Fibroblast of lung (primary cell): ENCODE measurements around the gene CCDC34. TPM values are rescaled to one million over a fixed set of nuclear protein-coding genes. Genes with fewer than 3 reads are reported as not detected.

ENCODE experiments used
- DNase-seq, 2 donors: peaks; one replicate each; pipeline versions ENCODE4 v3.0.0 to v3.0.0-alpha.2; 2010; ENCODE audit warnings: low read depth in 2 of 2
- H2AFZ ChIP-seq: 2 replicates; pipeline ENCODE4 v1.5.1; 2012; ENCODE audit warnings: low read length, control low read depth, inconsistent platforms
- H3K27ac ChIP-seq: 2 replicates; pipeline ENCODE4 v1.5.1; 2011; ENCODE audit warnings: low read length, control low read depth; ENCODE audit not compliant: insufficient read depth
- H3K27me3 ChIP-seq: 2 replicates; pipeline ENCODE4 v1.5.1; 2011; ENCODE audit warnings: mild to moderate bottlenecking, low read length; ENCODE audit not compliant: control insufficient read depth, insufficient read depth
- H3K36me3 ChIP-seq: 2 replicates; pipeline ENCODE4 v1.5.1; 2011; ENCODE audit warnings: low read length; ENCODE audit not compliant: control insufficient read depth, insufficient read depth
- H3K4me1 ChIP-seq: 2 replicates; pipeline ENCODE4 v1.5.1; 2011; ENCODE audit warnings: low read length; ENCODE audit not compliant: control insufficient read depth, insufficient read depth; ENCODE audit errors: extremely low read depth
- H3K4me2 ChIP-seq: 2 replicates; pipeline ENCODE4 v1.5.1; 2011; ENCODE audit warnings: low read length, control low read depth; ENCODE audit not compliant: insufficient read depth; ENCODE audit errors: extremely low read depth
- H3K4me3 ChIP-seq, 4 experiments: fragments of 200-600 bp in 1 of 4; sonication (generic) in 1 of 4; replicated peaks in 1 of 4; 2 replicates each; pipeline ENCODE4 v1.5.1; 2011 to 2016; ENCODE audit warnings: low read length in 4 of 4, low read depth in 3 of 4, mild to moderate bottlenecking in 3 of 4, control low read depth in 2 of 4, inconsistent platforms in 1 of 4, mixed read lengths in 1 of 4; ENCODE audit not compliant: insufficient read depth in 1 of 4; ENCODE audit errors: control extremely low read depth in 1 of 4
- H3K79me2 ChIP-seq: 2 replicates; pipeline ENCODE4 v1.5.1; 2012; ENCODE audit warnings: mild to moderate bottlenecking, low read length, inconsistent platforms; ENCODE audit not compliant: control insufficient read depth, insufficient read depth
- H3K9ac ChIP-seq: 2 replicates; pipeline ENCODE4 v1.5.1; 2011; ENCODE audit warnings: mild to moderate bottlenecking, low read length, control low read depth; ENCODE audit not compliant: insufficient read depth
- H3K9me3 ChIP-seq: 2 replicates; pipeline ENCODE4 v1.5.1; 2012; ENCODE audit warnings: low read depth, low read length; ENCODE audit not compliant: control insufficient read depth, insufficient read depth
- H4K20me1 ChIP-seq: 2 replicates; pipeline ENCODE4 v1.5.1; 2011; ENCODE audit warnings: low read length; ENCODE audit not compliant: control insufficient read depth, insufficient read depth; ENCODE audit errors: extremely low read depth
- EZH2 ChIP-seq: IDR thresholded peaks from 2 replicates; pipeline ENCODE4 v1.5.1; 2012; ENCODE audit warnings: low read length, control low read depth, mild to moderate bottlenecking; ENCODE audit errors: missing control alignments
- polyA plus RNA-seq, 2 donors: library from polyadenylated mRNA; depleted of rRNA in 1 of 2; stranded (reverse) in 1 of 2; unstranded in 1 of 2; fragments of >200 nt; gene quantifications; 2 replicates each; pipeline ENCODE4 v1.2.1, GENCODE V29; 2011 to 2012; ENCODE audit warnings: missing spikeins in 1 of 2
- total RNA-seq: library from RNA; depleted of rRNA; stranded (reverse); fragments of >200 nt; gene quantifications from 2 replicates; pipeline ENCODE4 v1.2.1, GENCODE V29; 2014
- TF ChIP-seq, protein P1 (sequence below), 2 donors: IDR thresholded peaks in 1 of 2; conservative IDR thresholded peaks in 1 of 2; 1 replicate in 1 of 2; 2 replicates in 1 of 2; pipeline ENCODE4 v1.5.1; 2011 to 2012; ENCODE audit warnings: low read length in 2 of 2, control low read depth in 1 of 2, inconsistent platforms in 1 of 2, low read depth in 1 of 2, mild to moderate bottlenecking in 1 of 2

The CCDC34 gene
- total and polyA plus RNA-seq, 2 donors (not counting 1 experiment from before 2014, with no cell fraction given) = 3.8 to 4.6 TPM

DNA sequence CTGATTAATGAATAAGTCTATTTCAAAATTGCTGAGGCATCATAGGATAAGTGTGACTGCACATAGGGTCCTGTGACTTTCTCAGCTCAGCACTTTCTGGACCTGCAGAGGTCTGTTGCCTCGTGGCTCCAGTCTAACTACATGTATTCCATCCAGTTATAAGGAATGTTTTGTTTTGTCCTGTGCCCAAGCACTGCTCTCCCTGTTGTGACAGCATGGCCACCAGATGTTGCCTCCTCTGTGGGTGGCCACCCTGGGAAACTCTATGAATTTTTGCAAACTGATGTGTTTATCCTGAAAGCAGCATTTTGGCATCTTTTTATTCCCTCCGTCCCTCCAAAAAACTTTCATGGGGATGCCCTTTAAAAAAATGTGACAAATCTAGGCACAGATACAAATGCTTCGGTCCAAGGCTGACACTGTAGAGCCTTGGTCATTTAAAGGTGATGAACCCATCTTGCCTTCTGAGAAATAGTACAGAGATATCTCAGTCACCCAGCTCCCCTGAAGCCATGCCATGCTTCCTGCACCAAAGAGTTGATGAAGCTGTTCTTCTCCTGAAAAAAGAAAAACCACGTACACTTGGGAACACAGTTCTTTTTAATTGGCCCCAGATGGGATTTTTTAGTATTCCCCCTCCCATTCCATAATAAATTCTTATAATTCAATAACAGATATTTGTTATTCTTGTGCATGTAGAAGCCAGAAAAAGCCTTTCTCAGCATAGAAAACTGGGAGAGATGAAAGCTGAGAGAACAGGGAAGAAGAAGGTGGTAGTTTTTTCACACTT is 72.6 kb downstream of the CCDC34 start:
- no peak for TF ChIP-seq EZH2
- TF ChIP-seq, protein P1, sequence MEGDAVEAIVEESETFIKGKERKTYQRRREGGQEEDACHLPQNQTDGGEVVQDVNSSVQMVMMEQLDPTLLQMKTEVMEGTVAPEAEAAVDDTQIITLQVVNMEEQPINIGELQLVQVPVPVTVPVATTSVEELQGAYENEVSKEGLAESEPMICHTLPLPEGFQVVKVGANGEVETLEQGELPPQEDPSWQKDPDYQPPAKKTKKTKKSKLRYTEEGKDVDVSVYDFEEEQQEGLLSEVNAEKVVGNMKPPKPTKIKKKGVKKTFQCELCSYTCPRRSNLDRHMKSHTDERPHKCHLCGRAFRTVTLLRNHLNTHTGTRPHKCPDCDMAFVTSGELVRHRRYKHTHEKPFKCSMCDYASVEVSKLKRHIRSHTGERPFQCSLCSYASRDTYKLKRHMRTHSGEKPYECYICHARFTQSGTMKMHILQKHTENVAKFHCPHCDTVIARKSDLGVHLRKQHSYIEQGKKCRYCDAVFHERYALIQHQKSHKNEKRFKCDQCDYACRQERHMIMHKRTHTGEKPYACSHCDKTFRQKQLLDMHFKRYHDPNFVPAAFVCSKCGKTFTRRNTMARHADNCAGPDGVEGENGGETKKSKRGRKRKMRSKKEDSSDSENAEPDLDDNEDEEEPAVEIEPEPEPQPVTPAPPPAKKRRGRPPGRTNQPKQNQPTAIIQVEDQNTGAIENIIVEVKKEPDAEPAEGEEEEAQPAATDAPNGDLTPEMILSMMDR (conservative IDR thresholded peaks at IDR 0.05 in 1 of 2, IDR thresholded peaks at IDR 0.05 in 1 of 2; ENCODE audit: low read depth in 1 of 2, low read length in 2 of 2) = no peak
- Histone ChIP-seq H3K4me2 (no peak overlapping the region), H3K9ac (no peak overlapping the region), H4K20me1 (no peaks in the 10 kb centered on the region), H3K27me3 (no peaks in the 10 kb centered on the region), H3K4me1 (no peaks in the 10 kb centered on the region), H3K36me3 (no peaks in the 10 kb centered on the region), H2AFZ (no peak overlapping the region), H3K27ac (no peak overlapping the region), H3K4me3 (no peak overlapping the region), H3K79me2 (no peaks in the 10 kb centered on the region), H3K9me3 (no peaks in the 10 kb centered on the region)
- no peak for DNase-seq

Other genes starting within 250 kb of the CCDC34 start
- gene LGR4, start 109.6 kb upstream of the CCDC34 start, total RNA-seq = 2.8 and 6.4 TPM in 2 replicates
- 2.5 and 8.8 TPM in 2 replicates for gene LGR4, start 109.6 kb upstream of the CCDC34 start, polyA plus RNA-seq
- gene LIN7C, start 143.6 kb upstream of the CCDC34 start, total RNA-seq = 58.6 and 62.6 TPM in 2 replicates
- gene LIN7C, start 143.6 kb upstream of the CCDC34 start, polyA plus RNA-seq = 40.6 and 43.2 TPM in 2 replicates